Calu3 (cell line): ENCODE data around the gene PRKCZ. TPM values are rescaled to one million over a fixed set of nuclear protein-coding genes. Genes with fewer than 3 reads are reported as not detected.

Source experiments
- BruUV-seq: library from RNA; stranded (reverse); fragments of 400-500 nt; replicated peaks from 2 replicates; lab custom pipeline; 2021; lab: Mats Ljungman, UMichigan
- CTCF ChIA-PET: fragments of 300-600 bp; sonication (Branson Sonifier 250); formaldehyde crosslinking; loops from one replicate; lab custom pipeline; 2022; ENCODE audit warnings: antibody characterized with exemption; lab: Charles Lee
- DNase-seq: peaks from one replicate; pipeline ENCODE4 v3.0.0; 2022
- H3K27ac Mint-ChIP-seq: one replicate; pipeline ENCODE4 v1.8.0; 2022; ENCODE audit warnings: mixed read lengths; ENCODE audit not compliant: unreplicated experiment
- H3K27me3 Mint-ChIP-seq: one replicate; pipeline ENCODE4 v1.8.0; 2022; ENCODE audit warnings: mixed read lengths; ENCODE audit not compliant: unreplicated experiment
- H3K36me3 Mint-ChIP-seq: one replicate; pipeline ENCODE4 v1.8.0; 2022; ENCODE audit warnings: mild to moderate bottlenecking, moderate library complexity, mixed read lengths; ENCODE audit not compliant: insufficient read depth, unreplicated experiment
- H3K4me1 Mint-ChIP-seq: one replicate; pipeline ENCODE4 v1.8.0; 2022; ENCODE audit warnings: mild to moderate bottlenecking, low read depth, mixed read lengths; ENCODE audit not compliant: unreplicated experiment
- H3K4me3 Mint-ChIP-seq: one replicate; pipeline ENCODE4 v1.8.0; 2022; ENCODE audit warnings: mild to moderate bottlenecking, low read depth, moderate library complexity, mixed read lengths; ENCODE audit not compliant: unreplicated experiment
- H3K9me3 Mint-ChIP-seq: one replicate; pipeline ENCODE4 v1.8.0; 2022; ENCODE audit warnings: low read depth, mixed read lengths; ENCODE audit not compliant: unreplicated experiment
- intact Hi-C: fragments of 100-400 bp; cut with micrococcal nuclease; formaldehyde crosslinking; loops from one replicate; pipeline ENCODE4 v1.10.0; 2022; ENCODE audit not compliant: unreplicated experiment
- total RNA-seq: library from RNA; stranded (reverse); gene quantifications from 2 replicates; pipeline ENCODE4 v1.2.3, GENCODE V29; 2022
- TF ChIP-seq, protein P1 (sequence below): fragments of 200-600 bp; IDR thresholded peaks from one replicate; pipeline ENCODE4 v1.8.0; 2022; ENCODE audit warnings: antibody characterized with exemption; ENCODE audit not compliant: unreplicated experiment

Gene PRKCZ
- total RNA-seq, 1 experiment from 2014 or later = 26.0 TPM

DNA sequence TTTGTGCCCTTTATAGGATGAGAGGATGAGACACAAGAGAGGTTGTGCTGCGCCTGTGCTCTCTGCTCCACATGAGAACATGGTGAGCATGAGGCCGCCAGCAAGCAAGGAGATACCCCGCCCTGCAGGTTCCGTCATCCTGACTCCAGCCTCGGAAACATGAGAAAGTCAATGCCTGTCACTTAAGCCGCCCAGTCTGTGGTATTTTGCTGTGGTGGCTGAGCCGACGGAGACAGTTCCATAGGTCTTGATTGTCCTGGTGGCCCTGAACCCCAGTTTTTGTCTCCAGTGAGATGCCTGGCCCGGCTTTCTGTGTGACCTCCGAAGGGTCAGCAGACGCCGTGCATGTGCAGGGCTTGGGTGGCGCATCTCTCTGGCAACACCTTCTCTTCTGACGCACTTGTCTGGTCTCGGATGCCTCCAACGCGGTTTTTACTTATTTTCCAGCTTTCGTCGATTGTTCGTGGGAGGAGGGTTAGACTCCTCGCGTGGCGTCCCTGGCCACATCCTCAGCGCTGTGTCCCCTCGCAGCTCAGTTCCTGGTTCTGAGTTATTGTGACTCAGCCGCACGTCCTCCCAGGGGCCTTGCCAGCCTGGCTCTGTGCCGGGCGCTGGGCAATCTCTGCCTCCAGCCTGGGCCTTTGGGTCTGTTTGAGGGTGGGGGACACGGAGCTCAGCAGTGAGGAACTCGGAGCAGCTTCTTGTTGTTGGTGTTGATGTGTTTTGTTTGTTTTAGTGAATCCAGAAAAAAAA lies 74.4 kb downstream of the PRKCZ start:
- no peak for DNase-seq
- peaks cover 10% of the 10 kb centered on the region for H3K36me3 Mint-ChIP-seq
- TF ChIP-seq, protein P1, sequence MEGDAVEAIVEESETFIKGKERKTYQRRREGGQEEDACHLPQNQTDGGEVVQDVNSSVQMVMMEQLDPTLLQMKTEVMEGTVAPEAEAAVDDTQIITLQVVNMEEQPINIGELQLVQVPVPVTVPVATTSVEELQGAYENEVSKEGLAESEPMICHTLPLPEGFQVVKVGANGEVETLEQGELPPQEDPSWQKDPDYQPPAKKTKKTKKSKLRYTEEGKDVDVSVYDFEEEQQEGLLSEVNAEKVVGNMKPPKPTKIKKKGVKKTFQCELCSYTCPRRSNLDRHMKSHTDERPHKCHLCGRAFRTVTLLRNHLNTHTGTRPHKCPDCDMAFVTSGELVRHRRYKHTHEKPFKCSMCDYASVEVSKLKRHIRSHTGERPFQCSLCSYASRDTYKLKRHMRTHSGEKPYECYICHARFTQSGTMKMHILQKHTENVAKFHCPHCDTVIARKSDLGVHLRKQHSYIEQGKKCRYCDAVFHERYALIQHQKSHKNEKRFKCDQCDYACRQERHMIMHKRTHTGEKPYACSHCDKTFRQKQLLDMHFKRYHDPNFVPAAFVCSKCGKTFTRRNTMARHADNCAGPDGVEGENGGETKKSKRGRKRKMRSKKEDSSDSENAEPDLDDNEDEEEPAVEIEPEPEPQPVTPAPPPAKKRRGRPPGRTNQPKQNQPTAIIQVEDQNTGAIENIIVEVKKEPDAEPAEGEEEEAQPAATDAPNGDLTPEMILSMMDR = no peak
- BruUV-seq = no TSS peak
- no peak overlapping the region for H3K4me3 Mint-ChIP-seq
- intact Hi-C loops = no loop called here
- no peak overlapping the region for H3K27ac Mint-ChIP-seq
- no peaks in the 10 kb centered on the region for H3K4me1 Mint-ChIP-seq
- no peaks in the 10 kb centered on the region for H3K27me3 Mint-ChIP-seq
- no peaks in the 10 kb centered on the region for H3K9me3 Mint-ChIP-seq
- CTCF ChIA-PET = no interaction called here

DNA sequence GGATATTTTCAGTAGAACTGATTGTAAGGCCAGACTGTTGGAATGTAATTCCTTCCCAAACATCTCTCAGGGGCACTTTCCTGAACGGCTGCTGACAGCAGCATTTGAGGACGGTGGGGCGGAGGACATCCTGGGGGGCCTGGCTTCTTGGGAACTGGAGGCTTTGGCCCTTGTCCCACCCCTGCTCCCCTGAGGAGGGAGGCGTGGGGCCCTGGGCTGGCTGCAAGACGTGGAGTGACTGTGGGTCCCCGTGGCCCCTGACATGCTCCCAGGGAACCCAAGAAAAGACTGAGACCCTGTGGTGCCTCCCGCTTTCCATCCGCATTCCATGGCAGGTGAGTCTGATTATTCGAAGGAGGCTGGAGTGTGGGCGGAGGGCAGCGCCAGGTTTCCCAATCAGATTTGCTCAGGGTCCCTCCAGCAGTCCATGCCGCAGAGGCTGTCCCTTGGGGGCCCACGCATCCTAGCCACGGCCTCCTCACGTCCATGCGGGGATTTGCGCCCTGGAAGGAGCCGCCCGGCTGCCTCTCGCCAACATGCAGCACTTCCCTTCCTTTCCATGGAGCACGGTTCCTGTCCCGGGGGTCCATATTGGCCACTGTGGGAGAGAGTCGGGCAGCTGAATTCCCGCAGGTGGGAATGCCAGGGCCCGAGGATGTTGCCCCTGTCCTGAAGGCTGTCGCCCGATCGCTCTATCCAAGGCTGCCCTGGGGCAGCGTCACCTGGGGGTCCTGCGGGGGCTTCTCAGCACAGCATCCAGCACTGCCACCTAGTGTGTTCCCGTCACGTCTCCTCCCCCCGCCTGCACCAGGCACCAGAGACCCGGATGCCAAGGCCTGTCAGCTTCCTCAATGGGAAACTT lies 75.4 kb downstream of the PRKCZ start:
- Mint-ChIP-seq H3K9me3 (no peaks in the 10 kb centered on the region), H3K36me3 (peaks cover 10% of the 10 kb centered on the region), H3K4me1 (no peaks in the 10 kb centered on the region), H3K4me3 (no peak overlapping the region), H3K27me3 (no peaks in the 10 kb centered on the region), H3K27ac (no peak overlapping the region)
- no peak for DNase-seq
- intact Hi-C loops = no loop called here
- TF ChIP-seq, protein P1 = no peak
- no TSS peak for BruUV-seq
- CTCF ChIA-PET = no interaction called here

DNA sequence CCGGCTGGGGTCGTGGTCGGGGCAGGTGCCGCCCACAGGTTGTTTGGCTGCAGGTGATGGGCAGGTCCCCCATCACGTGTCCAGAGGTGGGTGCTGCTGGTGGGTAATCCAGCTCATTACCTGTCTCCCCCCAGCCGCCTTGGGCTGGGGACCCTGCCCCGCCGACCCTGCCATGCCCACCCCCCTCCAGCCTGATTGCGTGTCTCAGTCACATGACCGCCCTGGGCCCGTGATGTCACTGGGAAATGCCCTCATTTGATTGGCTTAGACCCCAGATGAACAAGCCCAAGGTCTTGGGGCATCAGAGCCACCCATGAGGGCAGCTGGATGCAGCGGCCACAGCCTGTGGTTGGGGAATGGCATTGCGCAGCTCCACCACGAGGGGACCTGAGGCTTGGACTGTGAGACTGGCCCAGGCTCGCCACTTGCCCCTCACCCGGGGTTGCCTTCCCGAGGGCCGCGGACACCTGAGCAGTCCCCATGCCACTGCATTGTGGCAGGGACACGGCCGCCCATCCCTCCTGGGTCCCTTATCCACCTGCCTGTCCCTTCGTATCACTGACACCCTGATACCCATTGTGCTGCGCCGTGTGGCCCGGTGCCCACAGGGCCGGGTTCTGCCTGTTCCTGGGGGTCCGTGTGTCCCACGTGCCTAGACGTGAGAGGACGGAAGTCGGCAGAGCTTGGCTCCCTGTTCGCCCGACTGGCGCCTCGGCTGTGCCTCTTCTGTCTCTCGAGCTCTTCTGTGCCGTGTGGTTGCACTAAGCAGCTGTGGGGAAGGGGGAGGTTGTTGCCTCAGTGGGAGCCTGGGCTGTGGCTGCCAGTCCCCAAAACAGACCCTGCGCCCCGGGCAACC lies 76.3 kb downstream of the PRKCZ start:
- CTCF ChIA-PET = no interaction called here
- no peaks in the 10 kb centered on the region for H3K9me3 Mint-ChIP-seq
- peaks cover 5% of the 10 kb centered on the region for H3K36me3 Mint-ChIP-seq
- no peak overlapping the region for H3K4me3 Mint-ChIP-seq
- H3K27ac Mint-ChIP-seq = no peak overlapping the region
- TF ChIP-seq, protein P1 = no peak
- intact Hi-C loops = no loop called here
- no peaks in the 10 kb centered on the region for H3K4me1 Mint-ChIP-seq
- H3K27me3 Mint-ChIP-seq = no peaks in the 10 kb centered on the region
- no peak for DNase-seq
- no TSS peak for BruUV-seq
